SK-N-SH treated with all-trans-retinoic acid at 6 μM for 48 hours (cell line): ENCODE measurements around the gene YAF2.

Source experiments
- ATAC-seq: fragments of 200-7000 bp; cut with Tn5 transposase; 3 replicates; pipeline ENCODE4 v1.9.1; 2020; ENCODE audit warnings: mild to moderate bottlenecking, moderate library complexity
- ARNTL ChIP-seq: fragments of 450-650 bp; formaldehyde crosslinking; IDR thresholded peaks from 2 replicates; pipeline ENCODE4 v1.5.0; 2020; ENCODE audit warnings: low read depth, mild to moderate bottlenecking, moderate library complexity, borderline replicate concordance
- BACH2 ChIP-seq: fragments of 250-450 bp; sonication (Bioruptor Pico); IDR thresholded peaks from 2 replicates; pipeline ENCODE4 v1.9.0; 2021; ENCODE audit warnings: mild to moderate bottlenecking, borderline replicate concordance
- CSDC2 ChIP-seq: fragments of 250-450 bp; sonication (Bioruptor Pico); IDR thresholded peaks from 2 replicates; pipeline ENCODE4 v1.5.0; 2020; ENCODE audit warnings: mild to moderate bottlenecking, moderate library complexity
- GLIS3 ChIP-seq: fragments of 250-450 bp; sonication (Bioruptor Pico); IDR thresholded peaks from 2 replicates; pipeline ENCODE4 v1.5.0; 2020; ENCODE audit warnings: mild to moderate bottlenecking, moderate library complexity
- ISL1 ChIP-seq: fragments of 250-450 bp; sonication (Bioruptor Pico); IDR thresholded peaks from 2 replicates; pipeline ENCODE4 v2.1.2; 2022; ENCODE audit warnings: mild to moderate bottlenecking, moderate library complexity
- OSR1 ChIP-seq: fragments of 250-450 bp; sonication (Bioruptor Pico); IDR thresholded peaks from 2 replicates; pipeline ENCODE4 v1.8.0; 2022; ENCODE audit warnings: moderate library complexity, mild to moderate bottlenecking, inconsistent platforms
- PATZ1 ChIP-seq: fragments of 250-450 bp; sonication (Bioruptor Pico); IDR thresholded peaks from 2 replicates; pipeline ENCODE4 v1.8.0; 2020; ENCODE audit warnings: mild to moderate bottlenecking, moderate library complexity, borderline replicate concordance
- PPARA ChIP-seq: fragments of 250-450 bp; sonication (Bioruptor Pico); IDR thresholded peaks from 2 replicates; pipeline ENCODE4 v1.5.0; 2020; ENCODE audit warnings: mild to moderate bottlenecking, borderline replicate concordance
- RARB ChIP-seq: fragments of 250-450 bp; sonication (Bioruptor Pico); IDR thresholded peaks from 2 replicates; pipeline ENCODE4 v1.8.0; 2021; ENCODE audit warnings: mild to moderate bottlenecking, moderate library complexity
- SNAI2 ChIP-seq: fragments of 250-450 bp; sonication (Bioruptor Pico); IDR thresholded peaks from 2 replicates; pipeline ENCODE4 v1.5.0; 2020; ENCODE audit warnings: mild to moderate bottlenecking, moderate library complexity
- TCF4 ChIP-seq: fragments of 250-450 bp; sonication (Bioruptor Pico); IDR thresholded peaks from 2 replicates; pipeline ENCODE4 v1.8.0; 2021; ENCODE audit warnings: mild to moderate bottlenecking, moderate library complexity, borderline replicate concordance
- TOX ChIP-seq: fragments of 250-450 bp; sonication (Bioruptor Pico); IDR thresholded peaks from 2 replicates; pipeline ENCODE4 v1.8.0; 2021; ENCODE audit warnings: mild to moderate bottlenecking, moderate library complexity, borderline replicate concordance
- TSHZ2 ChIP-seq: fragments of 250-450 bp; sonication (Bioruptor Pico); IDR thresholded peaks from 2 replicates; pipeline ENCODE4 v1.5.0; 2020; ENCODE audit warnings: mild to moderate bottlenecking, moderate library complexity
- ZFP3 ChIP-seq: fragments of 250-450 bp; sonication (Bioruptor Pico); IDR thresholded peaks from 2 replicates; pipeline ENCODE4 v1.5.0; 2020; ENCODE audit warnings: mild to moderate bottlenecking, moderate library complexity
- ZFP30 ChIP-seq: fragments of 450-650 bp; formaldehyde crosslinking; IDR thresholded peaks from 2 replicates; pipeline ENCODE4 v1.5.0; 2022; ENCODE audit warnings: mild to moderate bottlenecking, moderate library complexity
- ZNF565 ChIP-seq: fragments of 450-650 bp; formaldehyde crosslinking; conservative IDR thresholded peaks from 2 replicates; pipeline ENCODE4 v1.5.0; 2020; ENCODE audit warnings: low read depth, mild to moderate bottlenecking, moderate library complexity
- ZNF70 ChIP-seq: fragments of 450-650 bp; formaldehyde crosslinking; IDR thresholded peaks from 2 replicates; pipeline ENCODE4 v1.5.0; 2020; ENCODE audit warnings: mild to moderate bottlenecking, moderate library complexity
- ZNF8 ChIP-seq: fragments of 450-650 bp; formaldehyde crosslinking; IDR thresholded peaks from 2 replicates; pipeline ENCODE4 v1.5.0; 2020; ENCODE audit warnings: mild to moderate bottlenecking, moderate library complexity
- TF ChIP-seq, protein P1 (sequence below): fragments of 250-450 bp; sonication (Bioruptor Pico); IDR thresholded peaks from 2 replicates; pipeline ENCODE4 v1.8.0; 2021; ENCODE audit warnings: low read depth, mild to moderate bottlenecking, moderate library complexity, borderline replicate concordance
- TF ChIP-seq, protein P2 (sequence below): fragments of 250-450 bp; sonication (Bioruptor Pico); IDR thresholded peaks from 2 replicates; pipeline ENCODE4 v1.5.1; 2021; ENCODE audit warnings: mild to moderate bottlenecking, moderate library complexity

The YAF2 gene

GRCh38 chr12:42278128-42278510 lies 40.1 kb upstream of the YAF2 start:
- TF ChIP-seq, protein P1, sequence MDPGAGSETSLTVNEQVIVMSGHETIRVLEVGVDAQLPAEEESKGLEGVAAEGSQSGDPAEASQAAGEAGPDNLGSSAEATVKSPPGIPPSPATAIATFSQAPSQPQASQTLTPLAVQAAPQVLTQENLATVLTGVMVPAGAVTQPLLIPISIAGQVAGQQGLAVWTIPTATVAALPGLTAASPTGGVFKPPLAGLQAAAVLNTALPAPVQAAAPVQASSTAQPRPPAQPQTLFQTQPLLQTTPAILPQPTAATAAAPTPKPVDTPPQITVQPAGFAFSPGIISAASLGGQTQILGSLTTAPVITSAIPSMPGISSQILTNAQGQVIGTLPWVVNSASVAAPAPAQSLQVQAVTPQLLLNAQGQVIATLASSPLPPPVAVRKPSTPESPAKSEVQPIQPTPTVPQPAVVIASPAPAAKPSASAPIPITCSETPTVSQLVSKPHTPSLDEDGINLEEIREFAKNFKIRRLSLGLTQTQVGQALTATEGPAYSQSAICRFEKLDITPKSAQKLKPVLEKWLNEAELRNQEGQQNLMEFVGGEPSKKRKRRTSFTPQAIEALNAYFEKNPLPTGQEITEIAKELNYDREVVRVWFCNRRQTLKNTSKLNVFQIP (CRISPR knock-in tag): no peak
- no peak for TF ChIP-seq ZNF565 (CRISPR knock-in tag)
- TF ChIP-seq TCF4: no peak
- TF ChIP-seq, protein P2, sequence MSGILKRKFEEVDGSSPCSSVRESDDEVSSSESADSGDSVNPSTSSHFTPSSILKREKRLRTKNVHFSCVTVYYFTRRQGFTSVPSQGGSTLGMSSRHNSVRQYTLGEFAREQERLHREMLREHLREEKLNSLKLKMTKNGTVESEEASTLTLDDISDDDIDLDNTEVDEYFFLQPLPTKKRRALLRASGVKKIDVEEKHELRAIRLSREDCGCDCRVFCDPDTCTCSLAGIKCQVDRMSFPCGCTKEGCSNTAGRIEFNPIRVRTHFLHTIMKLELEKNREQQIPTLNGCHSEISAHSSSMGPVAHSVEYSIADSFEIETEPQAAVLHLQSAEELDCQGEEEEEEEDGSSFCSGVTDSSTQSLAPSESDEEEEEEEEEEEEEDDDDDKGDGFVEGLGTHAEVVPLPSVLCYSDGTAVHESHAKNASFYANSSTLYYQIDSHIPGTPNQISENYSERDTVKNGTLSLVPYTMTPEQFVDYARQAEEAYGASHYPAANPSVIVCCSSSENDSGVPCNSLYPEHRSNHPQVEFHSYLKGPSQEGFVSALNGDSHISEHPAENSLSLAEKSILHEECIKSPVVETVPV (CRISPR knock-in tag): no peak
- TF ChIP-seq RARB (CRISPR knock-in tag): no peak
- no peak for TF ChIP-seq SNAI2
- no peak for TF ChIP-seq ZNF8
- TF ChIP-seq BACH2 (CRISPR knock-in tag): no peak
- no peak for TF ChIP-seq TOX (CRISPR knock-in tag)
- TF ChIP-seq ARNTL: no peak
- no peak for TF ChIP-seq ZFP3
- no peak for TF ChIP-seq ZFP30
- TF ChIP-seq ISL1: no peak
- TF ChIP-seq GLIS3 (CRISPR knock-in tag): no peak
- TF ChIP-seq, all 23 proteins: peak for 0
- ATAC-seq: no peak

- no peak for TF ChIP-seq OSR1 (CRISPR knock-in tag)
- TF ChIP-seq GLIS3 (CRISPR knock-in tag): no peak
- no peak for TF ChIP-seq PPARA (CRISPR knock-in tag)
- no peak for TF ChIP-seq TCF4
- no peak for TF ChIP-seq ZNF8
- TF ChIP-seq ARNTL: no peak
- no peak for TF ChIP-seq TSHZ2 (CRISPR knock-in tag)
- no peak for TF ChIP-seq CSDC2 (CRISPR knock-in tag)
- no peak for TF ChIP-seq ZNF70 (CRISPR knock-in tag)
- TF ChIP-seq, protein P1 (CRISPR knock-in tag): no peak
- no peak for TF ChIP-seq BACH2 (CRISPR knock-in tag)
- TF ChIP-seq ZNF565 (CRISPR knock-in tag): no peak
- TF ChIP-seq ISL1: no peak
- TF ChIP-seq SNAI2: no peak
- no peak for ATAC-seq
Observed at GRCh38 chr12:42277396-42278127, 39.5 kb upstream of the YAF2 start.

GRCh38 chr12:42275499-42275898 lies 37.5 kb upstream of the YAF2 start:
- ATAC-seq: no peak
- no peak for TF ChIP-seq BACH2 (CRISPR knock-in tag)
- no peak for TF ChIP-seq PATZ1 (CRISPR knock-in tag)
- TF ChIP-seq ZNF8: no peak
- TF ChIP-seq GLIS3 (CRISPR knock-in tag): no peak
